HepG2 (cell line): ENCODE measurements around the gene MAPK8. TPM values are rescaled to one million over a fixed set of nuclear protein-coding genes. Genes with fewer than 3 reads are reported as not detected.

Experiments used
- ATAC-seq: fragments of 200-7000 bp; cut with Tn5 transposase; 3 replicates; pipeline ENCODE4 v1.9.1; 2020; ENCODE audit warnings: mild to moderate bottlenecking, moderate library complexity
- BruUV-seq: library from RNA; stranded (reverse); fragments of 400-500 nt; replicated peaks from 2 replicates; lab custom pipeline; 2021; lab: Mats Ljungman, UMichigan
- CTCF ChIA-PET: fragments of 300-600 bp; formaldehyde crosslinking; extraction: SDS; loops from one replicate; lab custom pipeline; 2021; ENCODE audit warnings: low total read pairs, inconsistent platforms, low intra/inter-chr PET ratio; lab: Yijun Ruan, JAX
- POLR2A ChIA-PET: fragments of 350-600 bp; sonication (Branson Sonifier 250); formaldehyde crosslinking; loops from one replicate; lab custom pipeline; 2020; ENCODE audit warnings: antibody characterized with exemption, inconsistent platforms; lab: Yijun Ruan, JAX
- DNase-seq: peaks from one replicate; pipeline ENCODE4 v3.0.0-alpha.2; 2015; ENCODE audit warnings: low spot score
- FAIRE-seq: peaks from 3 replicates; lab custom pipeline; 2011; peaks lifted over from hg19 to GRCh38; lab: Jason Lieb, UNC
- H2AFZ ChIP-seq: one replicate; pipeline ENCODE4 v1.6.1; 2011; ENCODE audit warnings: low read length, inconsistent platforms
- H3K27ac ChIP-seq: fragments of 300-600 bp; 3 replicates; pipeline ENCODE4 v1.8.0; 2011; ENCODE audit warnings: mixed run types, mild to moderate bottlenecking, mixed read lengths, low read length, inconsistent platforms; ENCODE audit not compliant: insufficient read depth; ENCODE audit errors: extremely low read length
- H3K27me3 ChIP-seq, 2 experiments: fragments of 200-600 bp in 1 of 2; 2 replicates in 1 of 2; 3 replicates in 1 of 2; pipeline versions ENCODE4 v1.6.0 to v1.8.0; 2011; ENCODE audit warnings: low read length in 2 of 2, mild to moderate bottlenecking in 2 of 2, moderate library complexity in 2 of 2, inconsistent platforms in 1 of 2; ENCODE audit not compliant: insufficient read depth in 2 of 2, control insufficient read depth in 1 of 2
- H3K36me3 ChIP-seq, 2 experiments: fragments of 200-600 bp in 1 of 2; replicated peaks in 1 of 2; 2 replicates in 1 of 2; 3 replicates in 1 of 2; pipeline versions ENCODE4 v1.5.1 to v1.8.0; 2011; ENCODE audit warnings: low read length in 2 of 2, inconsistent platforms in 1 of 2; ENCODE audit not compliant: insufficient read depth in 2 of 2, control insufficient read depth in 1 of 2
- H3K4me1 ChIP-seq: 2 replicates; pipeline ENCODE4 v1.5.1; 2012; ENCODE audit warnings: low read length, inconsistent platforms; ENCODE audit not compliant: insufficient read depth
- H3K4me2 ChIP-seq: 2 replicates; pipeline ENCODE4 v1.6.0; 2011; ENCODE audit warnings: low read depth, low read length, inconsistent platforms
- H3K4me3 ChIP-seq, 3 experiments: fragments of 200-600 bp in 1 of 3; sonication (generic), shearing (Covaris generic) in 1 of 3; replicated peaks in 1 of 3; 2 replicates each; pipeline ENCODE4 v1.5.1; 2011 to 2016; ENCODE audit warnings: low read length in 3 of 3, inconsistent platforms in 2 of 3, low read depth in 2 of 3, mild to moderate bottlenecking in 2 of 3, control low read depth in 1 of 3, mixed read lengths in 1 of 3; ENCODE audit not compliant: insufficient read depth in 1 of 3
- H3K79me2 ChIP-seq: one replicate; pipeline ENCODE4 v1.6.1; 2011; ENCODE audit warnings: low read length, inconsistent platforms; ENCODE audit not compliant: insufficient read depth
- H3K9ac ChIP-seq: 2 replicates; pipeline ENCODE4 v1.6.0; 2011; ENCODE audit warnings: mild to moderate bottlenecking, low read depth, low read length, inconsistent platforms; ENCODE audit not compliant: insufficient read depth
- H3K9me3 ChIP-seq: 2 replicates; pipeline ENCODE4 v1.5.1; 2012; ENCODE audit warnings: mild to moderate bottlenecking, low read length
- H4K20me1 ChIP-seq: 2 replicates; pipeline ENCODE4 v1.6.0; 2011; ENCODE audit warnings: inconsistent platforms, mild to moderate bottlenecking, low read length, moderate library complexity; ENCODE audit not compliant: insufficient read depth
- CBX5 ChIP-seq: sonication (generic); formaldehyde crosslinking; IDR thresholded peaks from 2 replicates; pipeline ENCODE4 v1.4.0; 2020; ENCODE audit warnings: missing genetic modification reagents, borderline replicate concordance
- ELF3 ChIP-seq: IDR thresholded peaks from 2 replicates; pipeline ENCODE4 v1.6.1; 2016; ENCODE audit warnings: missing genetic modification reagents, missing compliant biosample characterization
- KLF9 ChIP-seq: IDR thresholded peaks from 2 replicates; pipeline ENCODE4 v1.6.1; 2016; ENCODE audit warnings: low read depth
- MLLT10 ChIP-seq: sonication (generic); formaldehyde crosslinking; IDR thresholded peaks from 2 replicates; pipeline ENCODE4 v1.4.0; 2020; ENCODE audit warnings: missing genetic modification reagents
- RARG ChIP-seq: sonication (generic); formaldehyde crosslinking; IDR thresholded peaks from 2 replicates; pipeline ENCODE4 v1.4.0; 2020; ENCODE audit warnings: low read depth, mild to moderate bottlenecking, missing genetic modification reagents
- RFX5 ChIP-seq: IDR thresholded peaks from 2 replicates; pipeline ENCODE4 v1.6.1; 2011; ENCODE audit warnings: low read depth, low read length, improper control_type of control experiment
- SCMH1 ChIP-seq: sonication (generic); formaldehyde crosslinking; IDR thresholded peaks from 2 replicates; pipeline ENCODE4 v1.9.0; 2021; ENCODE audit warnings: missing genetic modification reagents, mild to moderate bottlenecking, borderline replicate concordance
- SMAD3 ChIP-seq: sonication (generic); formaldehyde crosslinking; IDR thresholded peaks from 2 replicates; pipeline ENCODE4 v1.4.0; 2020; ENCODE audit warnings: missing genetic modification reagents
- SMC3 ChIP-seq: IDR thresholded peaks from 2 replicates; pipeline ENCODE4 v1.6.1; 2011; ENCODE audit warnings: low read length, improper control_type of control experiment
- TBP ChIP-seq: sonication (generic); formaldehyde crosslinking; IDR thresholded peaks from 2 replicates; pipeline ENCODE4 v1.5.0; 2020; ENCODE audit warnings: missing genetic modification reagents
- ZFP36L2 ChIP-seq: sonication (generic); formaldehyde crosslinking; IDR thresholded peaks from 2 replicates; pipeline ENCODE4 v1.4.0; 2020; ENCODE audit warnings: missing genetic modification reagents
- ZNF326 ChIP-seq: sonication (generic); formaldehyde crosslinking; IDR thresholded peaks from 2 replicates; pipeline ENCODE4 v1.4.0; 2020; ENCODE audit warnings: missing genetic modification reagents, borderline replicate concordance
- ZNF333 ChIP-seq: sonication (generic); formaldehyde crosslinking; IDR thresholded peaks from 2 replicates; pipeline ENCODE4 v1.4.0; 2020; ENCODE audit warnings: mild to moderate bottlenecking, missing genetic modification reagents, borderline replicate concordance
- ZNF543 ChIP-seq: sonication (generic); formaldehyde crosslinking; IDR thresholded peaks from 2 replicates; pipeline ENCODE4 v1.4.0; 2020; ENCODE audit warnings: mild to moderate bottlenecking, missing genetic modification reagents
- ZNF639 ChIP-seq: conservative IDR thresholded peaks from 2 replicates; pipeline ENCODE4 v1.6.1; 2018; ENCODE audit warnings: missing genetic modification reagents
- ZNF75D ChIP-seq: sonication (generic); formaldehyde crosslinking; IDR thresholded peaks from 2 replicates; pipeline ENCODE4 v1.8.1; 2023; ENCODE audit warnings: missing genetic modification reagents, mild to moderate bottlenecking, borderline replicate concordance
- ZNF800 ChIP-seq: sonication (generic); formaldehyde crosslinking; IDR thresholded peaks from 2 replicates; pipeline ENCODE4 v1.4.0; 2020; ENCODE audit warnings: missing genetic modification reagents
- ZSCAN29 ChIP-seq: sonication (generic); formaldehyde crosslinking; conservative IDR thresholded peaks from 2 replicates; pipeline ENCODE4 v1.4.0; 2020; ENCODE audit warnings: mild to moderate bottlenecking, missing genetic modification reagents
- WGBS: methylation state at CpG from one replicate; pipeline ENCODE4 v1.1.6; 2017; ENCODE audit warnings: low lambda C conversion rate; 5-methylcytosine and 5-hydroxymethylcytosine counted together
- in situ Hi-C: cut with HindIII; loops from 2 replicates; pipeline ENCODE4 v1.10.0; 2017; ENCODE audit warnings: low pct_unique_long_range_greater_than_20kb; ENCODE audit not compliant: extremely low pct_ligation_motif_present
- intact Hi-C: fragments of 100-400 bp; cut with micrococcal nuclease; formaldehyde crosslinking; loops from one replicate; pipeline ENCODE4 v1.10.0; 2022; ENCODE audit not compliant: unreplicated experiment
- polyA plus RNA-seq, 8 experiments: library from polyadenylated mRNA; depleted of rRNA in 3 of 8; stranded (reverse) in 7 of 8; unstranded in 1 of 8; fragments of >200 nt; fragmentation: Illumina TruSeq in 4 of 8; extraction: Trizol in 4 of 8; gene quantifications; 2 replicates each; pipeline versions ENCODE4 v1.2.1 to v1.2.3, GENCODE V29; 2011 to 2016; ENCODE audit warnings: low read depth in 4 of 8, missing spikeins in 1 of 8, mixed read lengths in 1 of 8; ENCODE audit not compliant: insufficient read depth in 1 of 8
- total RNA-seq, 5 experiments: library from RNA; depleted of rRNA; stranded (reverse); fragments of >200 nt; fragmentation: Illumina TruSeq; extraction: Trizol; gene quantifications; 2 replicates each; pipeline ENCODE4 v1.2.3, GENCODE V29; 2016; ENCODE audit warnings: low read depth in 1 of 5
- TF ChIP-seq, protein P1 (sequence below): sonication (generic); formaldehyde crosslinking; IDR thresholded peaks from 2 replicates; pipeline ENCODE4 v1.8.0; 2023; ENCODE audit warnings: mild to moderate bottlenecking, missing genetic modification reagents
- TF ChIP-seq, protein P2 (sequence below): sonication (generic); formaldehyde crosslinking; IDR thresholded peaks from 2 replicates; pipeline ENCODE4 v1.4.0; 2020; ENCODE audit warnings: mild to moderate bottlenecking, missing genetic modification reagents

Gene MAPK8
- total and polyA plus RNA-seq, 2 of the 13 experiments (the other 11 are each of a cell fraction or from before 2014, with no cell fraction given), result 41.6 to 47.3 TPM

GRCh38 chr10:48414160-48414559, 107.7 kb downstream of the MAPK8 start (continued):
- no peak for TF ChIP-seq RFX5
- TF ChIP-seq RARG, result no peak

GRCh38 chr10:48414778-48415177, 108.3 kb downstream of the MAPK8 start:
- FAIRE-seq (no peak), DNase-seq (no peak), ATAC-seq (no peak)
- Histone ChIP-seq H3K9me3 (no peaks in the 10 kb centered on the region), H3K4me1 (peaks cover 36% of the 10 kb centered on the region), H3K4me3 (no peak overlapping the region), H3K79me2 (no peaks in the 10 kb centered on the region), H4K20me1 (no peaks in the 10 kb centered on the region), H3K27me3 (no peaks in the 10 kb centered on the region), H3K36me3 (peaks cover 0 to 18% of the 10 kb centered on the region in 2 experiments; a peak in 1 of 5 replicates), H3K27ac (no peak overlapping the region), H2AFZ (no peak overlapping the region), H3K9ac (no peak overlapping the region), H3K4me2 (no peak overlapping the region)
- CTCF ChIA-PET, result no interaction called here
- BruUV-seq, result no TSS peak
- POLR2A ChIA-PET, result no interaction called here
- in situ Hi-C loops (no loop called here), intact Hi-C loops (loop anchor here (10.0 kb wide), 1 partner anchor 50 kb away; no protein-coding TSS in a partner anchor)
- WGBS, result 98% methylated on average over 1 of the region's 1 CpG
- TF ChIP-seq ZNF333 (CRISPR knock-in tag) (no peak), ZNF75D (no peak), ZNF543 (CRISPR knock-in tag) (no peak), SMAD3 (CRISPR knock-in tag) (no peak), ZSCAN29 (CRISPR knock-in tag) (no peak), ELF3 (CRISPR knock-in tag) (no peak), CBX5 (CRISPR knock-in tag) (no peak), TBP (CRISPR knock-in tag) (no peak), ZNF639 (CRISPR knock-in tag) (no peak), SCMH1 (CRISPR knock-in tag) (no peak), MLLT10 (CRISPR knock-in tag) (no peak), ZNF326 (CRISPR knock-in tag) (no peak), ZFP36L2 (CRISPR knock-in tag) (no peak), KLF9 (CRISPR knock-in tag) (no peak), ZNF800 (CRISPR knock-in tag) (no peak), SMC3 (no peak)
- TF ChIP-seq, protein P1, sequence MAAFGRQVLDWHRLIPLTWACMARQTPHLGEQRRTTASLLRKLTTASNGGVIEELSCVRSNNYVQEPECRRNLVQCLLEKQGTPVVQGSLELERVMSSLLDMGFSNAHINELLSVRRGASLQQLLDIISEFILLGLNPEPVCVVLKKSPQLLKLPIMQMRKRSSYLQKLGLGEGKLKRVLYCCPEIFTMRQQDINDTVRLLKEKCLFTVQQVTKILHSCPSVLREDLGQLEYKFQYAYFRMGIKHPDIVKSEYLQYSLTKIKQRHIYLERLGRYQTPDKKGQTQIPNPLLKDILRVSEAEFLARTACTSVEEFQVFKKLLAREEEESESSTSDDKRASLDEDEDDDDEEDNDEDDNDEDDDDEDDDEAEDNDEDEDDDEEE (CRISPR knock-in tag), result no peak
- TF ChIP-seq, protein P2, sequence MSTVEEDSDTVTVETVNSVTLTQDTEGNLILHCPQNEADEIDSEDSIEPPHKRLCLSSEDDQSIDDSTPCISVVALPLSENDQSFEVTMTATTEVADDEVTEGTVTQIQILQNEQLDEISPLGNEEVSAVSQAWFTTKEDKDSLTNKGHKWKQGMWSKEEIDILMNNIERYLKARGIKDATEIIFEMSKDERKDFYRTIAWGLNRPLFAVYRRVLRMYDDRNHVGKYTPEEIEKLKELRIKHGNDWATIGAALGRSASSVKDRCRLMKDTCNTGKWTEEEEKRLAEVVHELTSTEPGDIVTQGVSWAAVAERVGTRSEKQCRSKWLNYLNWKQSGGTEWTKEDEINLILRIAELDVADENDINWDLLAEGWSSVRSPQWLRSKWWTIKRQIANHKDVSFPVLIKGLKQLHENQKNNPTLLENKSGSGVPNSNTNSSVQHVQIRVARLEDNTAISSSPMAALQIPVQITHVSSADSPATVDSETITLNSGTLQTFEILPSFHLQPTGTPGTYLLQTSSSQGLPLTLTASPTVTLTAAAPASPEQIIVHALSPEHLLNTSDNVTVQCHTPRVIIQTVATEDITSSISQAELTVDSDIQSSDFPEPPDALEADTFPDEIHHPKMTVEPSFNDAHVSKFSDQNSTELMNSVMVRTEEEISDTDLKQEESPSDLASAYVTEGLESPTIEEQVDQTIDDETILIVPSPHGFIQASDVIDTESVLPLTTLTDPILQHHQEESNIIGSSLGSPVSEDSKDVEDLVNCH, result no peak
